ENCODE results near the gene ANTXR1. TPM values are rescaled to one million over a fixed set of nuclear protein-coding genes. Genes with fewer than 3 reads are reported as not detected.

ANTXR1 gene
- total RNA-seq, 1 donor from 2014 or later = not detected

DNA sequence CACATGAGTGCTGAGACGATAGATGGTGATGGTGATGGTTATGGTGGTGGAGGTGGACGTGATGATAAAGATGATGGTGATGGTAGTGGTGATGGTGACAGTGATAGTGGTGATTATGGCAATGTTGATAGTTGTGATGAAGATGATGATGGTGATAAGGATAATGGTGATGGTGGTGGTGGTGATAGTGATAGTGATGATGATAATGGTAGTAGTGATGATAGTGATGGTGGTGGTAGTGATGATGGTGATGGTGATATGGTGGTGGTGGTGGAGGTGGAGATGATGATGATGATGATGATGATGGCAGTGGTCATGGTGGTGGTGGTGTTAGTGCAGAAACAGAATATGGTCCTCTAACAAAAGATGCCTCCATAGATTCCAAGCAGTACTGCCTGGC, 10.3 kb downstream of the ANTXR1 start:
- TF ChIP-seq, protein P1, sequence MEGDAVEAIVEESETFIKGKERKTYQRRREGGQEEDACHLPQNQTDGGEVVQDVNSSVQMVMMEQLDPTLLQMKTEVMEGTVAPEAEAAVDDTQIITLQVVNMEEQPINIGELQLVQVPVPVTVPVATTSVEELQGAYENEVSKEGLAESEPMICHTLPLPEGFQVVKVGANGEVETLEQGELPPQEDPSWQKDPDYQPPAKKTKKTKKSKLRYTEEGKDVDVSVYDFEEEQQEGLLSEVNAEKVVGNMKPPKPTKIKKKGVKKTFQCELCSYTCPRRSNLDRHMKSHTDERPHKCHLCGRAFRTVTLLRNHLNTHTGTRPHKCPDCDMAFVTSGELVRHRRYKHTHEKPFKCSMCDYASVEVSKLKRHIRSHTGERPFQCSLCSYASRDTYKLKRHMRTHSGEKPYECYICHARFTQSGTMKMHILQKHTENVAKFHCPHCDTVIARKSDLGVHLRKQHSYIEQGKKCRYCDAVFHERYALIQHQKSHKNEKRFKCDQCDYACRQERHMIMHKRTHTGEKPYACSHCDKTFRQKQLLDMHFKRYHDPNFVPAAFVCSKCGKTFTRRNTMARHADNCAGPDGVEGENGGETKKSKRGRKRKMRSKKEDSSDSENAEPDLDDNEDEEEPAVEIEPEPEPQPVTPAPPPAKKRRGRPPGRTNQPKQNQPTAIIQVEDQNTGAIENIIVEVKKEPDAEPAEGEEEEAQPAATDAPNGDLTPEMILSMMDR (IDR thresholded peaks at IDR 0.05) = no peak
- Mint-ChIP-seq H3K27me3 (peaks cover 24% of the 10 kb centered on the region), H3K4me1 (no peaks in the 10 kb centered on the region), H3K9me3 (peaks cover 3% of the 10 kb centered on the region), H3K27ac (no peak overlapping the region), H3K4me3 (no peak overlapping the region), H3K36me3 (ENCODE audit: low read depth) (no peaks in the 10 kb centered on the region)
- ATAC-seq (ENCODE audit: low read depth) (no peak), DNase-seq (no peak)
- POLR2A ChIA-PET = no interaction called here
- intact Hi-C loops (cut with micrococcal nuclease) = no loop called here
- CTCF ChIA-PET = no interaction called here

DNA sequence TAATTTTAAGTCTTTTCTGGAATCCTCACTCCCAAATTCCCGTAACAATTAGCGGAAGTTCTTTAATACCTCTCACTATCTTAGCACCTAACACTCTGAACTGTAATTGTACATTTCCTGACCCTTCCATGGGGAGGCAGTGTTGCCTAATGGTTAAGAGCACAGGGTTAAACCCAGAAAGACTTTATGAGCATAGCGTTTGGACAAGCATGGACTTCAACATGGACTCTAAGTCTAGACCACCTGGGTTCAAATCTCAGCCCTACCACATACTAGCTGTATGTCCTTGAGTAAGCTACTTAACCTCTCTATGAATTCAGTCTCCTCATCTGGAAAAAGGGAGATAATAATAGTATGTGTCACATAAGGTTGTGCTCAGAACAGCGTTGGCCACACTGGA, 13.0 kb downstream of the ANTXR1 start:
- peaks cover 13% of the 10 kb centered on the region for H3K27me3 Mint-ChIP-seq
- intact Hi-C loops (cut with micrococcal nuclease) = loop anchor here (2.0 kb wide), 1 partner anchor 689 kb away; no protein-coding TSS in a partner anchor
- DNase-seq = no peak

DNA sequence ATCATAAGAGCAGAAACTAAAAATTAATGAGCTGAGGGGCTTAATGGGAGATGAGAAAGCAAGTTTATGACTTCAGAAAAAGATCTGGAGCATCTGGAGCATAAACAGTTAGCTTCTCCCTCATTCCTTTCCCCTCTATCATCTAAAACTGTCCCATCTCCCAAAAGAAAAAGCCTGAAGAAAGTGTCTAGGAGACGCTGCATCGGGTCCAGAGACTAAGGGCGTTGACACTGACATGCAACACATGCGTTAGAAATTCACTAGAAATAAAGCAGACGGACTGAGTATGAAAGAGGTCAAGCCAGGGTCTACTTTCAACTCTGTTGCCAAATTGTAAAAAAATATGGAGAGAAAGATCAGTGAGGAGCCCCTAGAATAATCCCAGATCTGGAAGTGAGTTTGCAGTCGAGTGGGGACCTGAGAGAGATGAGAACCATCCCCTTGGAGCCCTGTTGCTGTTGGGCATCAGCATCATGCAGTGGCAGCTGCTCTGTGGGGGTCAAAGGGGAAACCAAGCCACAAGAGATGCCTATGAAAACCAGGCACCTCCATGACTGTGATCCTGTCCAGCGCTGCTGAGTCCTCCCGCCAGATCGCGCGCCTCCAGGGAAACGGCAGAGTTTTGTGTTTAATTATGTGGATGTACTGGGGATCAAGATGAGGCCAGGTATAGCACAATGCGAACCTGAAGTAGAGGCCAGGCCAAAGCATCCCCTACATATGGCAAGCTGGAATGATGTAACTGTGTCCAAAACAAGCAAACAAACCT, 13.9 kb downstream of the ANTXR1 start:
- Mint-ChIP-seq H3K27ac (no peak overlapping the region), H3K36me3 (ENCODE audit: low read depth) (no peaks in the 10 kb centered on the region), H3K9me3 (peaks cover 3% of the 10 kb centered on the region), H3K4me3 (no peak overlapping the region), H3K27me3 (peaks cover 6% of the 10 kb centered on the region), H3K4me1 (no peaks in the 10 kb centered on the region)
- no peak for ATAC-seq (ENCODE audit: low read depth)
- ChIA-PET CTCF (interaction anchor here (1.2 kb wide), 1 partner anchor 10 kb away, joined by 3 read pairs; no protein-coding TSS in a partner anchor), POLR2A (interaction anchor here (0.5 kb wide), 1 partner anchor 35 kb away, joined by 4 read pairs; no protein-coding TSS in a partner anchor)
- DNase-seq = no peak
- intact Hi-C loops (cut with micrococcal nuclease) = loop anchor here (2.0 kb wide), 1 partner anchor 688 kb away; no protein-coding TSS in a partner anchor
- TF ChIP-seq, protein P1 (IDR thresholded peaks at IDR 0.05) = no peak

More for the DNA sequence above, 13.0 kb downstream of the ANTXR1 start:
- no peak for ATAC-seq (ENCODE audit: low read depth)
- no peaks in the 10 kb centered on the region for H3K4me1 Mint-ChIP-seq
- peaks cover 3% of the 10 kb centered on the region for H3K9me3 Mint-ChIP-seq
- H3K36me3 Mint-ChIP-seq (ENCODE audit: low read depth) = no peaks in the 10 kb centered on the region
- POLR2A ChIA-PET = no interaction called here
- CTCF ChIA-PET = no interaction called here
- H3K4me3 Mint-ChIP-seq = no peak overlapping the region
- TF ChIP-seq, protein P1 (IDR thresholded peaks at IDR 0.05) = no peak
- no peak overlapping the region for H3K27ac Mint-ChIP-seq

DNA sequence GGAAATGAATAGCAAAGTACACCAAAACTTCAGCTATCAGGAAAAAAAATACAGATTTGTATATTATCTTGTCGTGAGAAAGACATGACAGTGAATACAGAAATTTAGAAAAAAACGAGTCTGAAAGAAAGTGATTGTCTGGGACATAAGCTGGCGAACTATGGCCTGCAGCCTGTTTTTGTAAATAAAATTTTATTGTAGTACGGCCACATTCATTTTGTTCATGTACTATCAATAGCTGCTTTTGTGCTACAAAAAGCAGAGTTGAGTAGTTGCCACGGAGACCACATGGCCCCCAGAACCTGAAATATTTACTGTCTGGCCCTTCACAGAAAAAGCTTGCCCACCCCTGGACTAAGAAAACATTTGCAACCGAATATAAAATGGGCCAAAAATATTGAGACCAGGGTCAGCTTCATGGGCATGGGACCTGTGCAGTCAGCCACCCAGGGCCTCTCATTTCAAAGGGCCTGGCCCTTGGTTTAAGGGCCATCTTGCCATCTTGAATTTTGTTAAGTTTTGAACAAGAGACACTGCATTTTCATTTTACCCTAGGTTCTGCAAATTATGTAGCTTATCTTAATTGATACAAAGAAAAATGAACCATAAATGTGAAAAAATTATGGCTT, 17.9 kb downstream of the ANTXR1 start:
- DNase-seq (no peak), ATAC-seq (ENCODE audit: low read depth) (no peak)
- Mint-ChIP-seq H3K36me3 (ENCODE audit: low read depth) (no peaks in the 10 kb centered on the region), H3K27ac (no peak overlapping the region), H3K9me3 (peaks cover 3% of the 10 kb centered on the region), H3K4me1 (no peaks in the 10 kb centered on the region), H3K27me3 (peaks cover 16% of the 10 kb centered on the region), H3K4me3 (no peak overlapping the region)
- TF ChIP-seq, protein P1 (IDR thresholded peaks at IDR 0.05) = no peak
- CTCF ChIA-PET = no interaction called here
- POLR2A ChIA-PET = no interaction called here
- intact Hi-C loops (cut with micrococcal nuclease) = no loop called here

DNA sequence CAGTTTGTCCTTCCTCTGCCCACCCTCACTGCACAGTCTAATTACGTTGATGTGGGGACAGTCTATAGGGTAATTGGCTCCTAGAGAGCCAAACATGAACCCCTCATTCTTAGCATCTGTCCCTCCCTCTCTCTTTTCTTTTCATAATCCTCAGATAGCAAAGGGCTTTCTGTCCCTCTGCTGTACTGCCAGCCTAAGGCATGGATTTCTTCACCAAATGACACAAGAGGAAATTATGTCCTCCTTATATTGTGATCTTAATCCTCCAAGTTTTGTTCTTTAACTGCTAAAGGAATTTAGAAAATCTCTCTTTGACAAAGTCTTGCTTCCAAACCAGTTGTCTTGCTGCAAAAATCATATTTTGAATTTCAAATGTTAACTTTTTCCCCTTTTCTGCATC, 18.5 kb downstream of the ANTXR1 start:
- TF ChIP-seq, protein P1 (IDR thresholded peaks at IDR 0.05) = no peak
- peaks cover 16% of the 10 kb centered on the region for H3K27me3 Mint-ChIP-seq
- intact Hi-C loops (cut with micrococcal nuclease) = no loop called here
- H3K4me1 Mint-ChIP-seq = no peaks in the 10 kb centered on the region
- ATAC-seq (ENCODE audit: low read depth) (no peak), DNase-seq (no peak)
- H3K36me3 Mint-ChIP-seq (ENCODE audit: low read depth) = no peaks in the 10 kb centered on the region
- no peak overlapping the region for H3K27ac Mint-ChIP-seq
- POLR2A ChIA-PET = no interaction called here
- H3K4me3 Mint-ChIP-seq = no peak overlapping the region
- H3K9me3 Mint-ChIP-seq = peaks cover 3% of the 10 kb centered on the region
- CTCF ChIA-PET = no interaction called here

Measured in activated B cell treated with CpG ODN at 0.5 μM for 24 hours (primary cell).